NCI-H128 (cell line): ENCODE measurements around the gene SOX5.

Experiments
- DNase-seq: peaks from one replicate; lab custom pipeline; 2025; ENCODE audit not compliant: unreplicated experiment; lab: John Stamatoyannopoulos, UW

The SOX5 gene

DNA sequence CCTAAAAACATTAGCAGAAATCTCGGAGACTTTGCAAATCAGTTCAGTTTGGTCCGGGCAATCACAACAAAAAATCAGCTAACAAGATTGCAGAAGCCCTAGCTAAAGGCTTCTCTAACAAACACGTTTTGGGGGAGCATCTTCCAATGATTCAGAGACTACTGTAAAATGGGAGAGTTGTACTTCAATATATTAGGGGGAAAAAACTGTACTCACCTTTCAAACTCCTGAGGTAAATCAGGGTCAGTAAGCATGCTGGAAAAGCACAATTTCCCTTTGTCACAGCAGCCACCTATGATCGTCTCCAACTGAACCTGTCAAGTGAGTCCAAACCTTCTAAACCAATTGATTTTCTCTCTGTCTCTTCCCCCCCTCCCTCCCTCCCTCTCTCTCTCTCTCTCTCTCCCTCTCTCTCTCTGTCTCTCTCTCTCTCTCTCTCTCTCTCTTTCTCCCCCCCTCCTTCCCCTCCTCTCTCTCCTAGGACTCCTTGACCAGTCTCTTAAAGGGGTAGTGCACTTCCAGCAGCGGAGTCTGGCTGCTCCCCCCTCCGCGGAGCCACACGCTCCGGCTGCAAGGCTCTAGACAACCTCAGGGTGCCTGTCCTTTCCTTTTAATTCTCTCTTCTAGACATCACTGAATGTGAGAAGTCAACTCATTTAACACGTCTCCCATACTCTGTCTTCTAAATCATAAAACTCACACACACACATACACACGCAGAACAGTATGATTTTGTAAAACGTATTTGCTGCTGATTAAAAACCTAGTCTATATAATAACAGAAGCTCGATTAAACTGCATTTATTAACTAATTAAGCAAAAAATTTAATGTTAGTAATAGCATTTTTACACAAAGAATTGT lies at the start of gene SOX5:
TSS of gene SOX5 (minus strand) at position 323 of the 862 bp plus-strand sequence. CDS start at position 254, 69 bp downstream.
- DNase-seq: no peak

DNA sequence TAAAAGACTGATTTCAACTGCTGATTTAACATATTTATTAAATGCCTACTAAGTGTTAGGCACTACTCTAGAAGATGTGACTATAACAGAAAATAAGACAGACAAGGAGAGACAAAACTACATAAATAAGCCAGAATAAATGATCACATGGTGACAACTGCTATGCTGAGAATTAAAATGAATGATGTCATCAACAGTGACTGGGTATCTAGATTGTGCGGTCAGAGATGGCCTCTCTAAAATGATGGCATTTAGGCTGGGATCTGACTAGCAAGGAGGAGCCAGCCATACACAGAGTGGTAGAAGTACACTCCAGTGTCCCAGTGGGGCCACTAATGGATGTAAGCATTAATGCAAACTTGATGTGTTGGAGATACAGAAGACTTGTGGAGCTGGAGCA lies 37.6 kb upstream of the SOX5 start:
- DNase-seq: no peak

DNA sequence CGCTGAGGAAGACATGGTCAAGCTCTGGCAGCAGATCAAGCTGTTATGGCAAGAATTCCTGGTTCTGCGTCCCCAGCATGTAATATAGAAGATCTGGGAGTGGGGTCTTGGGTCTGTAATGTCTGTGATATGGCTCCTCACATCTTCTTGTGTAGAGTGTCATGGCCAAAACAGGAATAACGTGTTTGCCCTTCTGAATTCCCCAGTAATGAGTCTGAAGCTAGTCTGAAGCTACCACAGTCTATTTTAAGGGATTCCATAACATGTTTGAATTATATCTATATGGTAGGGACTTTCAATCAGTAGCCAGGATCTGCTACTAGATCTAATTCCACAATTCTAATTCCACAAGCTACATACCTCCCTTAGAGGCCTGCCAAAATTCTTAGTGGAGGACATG lies 31.4 kb upstream of the SOX5 start:
- DNase-seq: no peak

DNA sequence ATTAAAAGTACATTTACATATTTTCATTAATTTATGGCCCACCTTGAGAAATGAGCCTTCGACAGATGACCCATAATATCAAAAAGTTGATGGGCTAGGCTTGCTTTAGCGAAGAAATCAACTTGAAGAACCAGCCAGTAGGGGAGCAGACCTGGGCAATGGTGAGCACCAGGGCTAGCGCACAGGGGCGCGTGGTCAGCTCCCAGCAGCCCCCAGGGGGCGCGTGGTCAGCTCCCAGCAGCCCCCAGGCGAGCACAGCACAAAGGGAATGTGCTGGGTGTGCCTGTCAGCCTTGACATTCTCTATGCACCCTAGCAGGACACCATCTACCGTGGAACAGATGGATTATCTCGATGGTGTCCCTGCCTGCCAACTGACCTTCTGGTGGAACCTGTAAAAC lies 15.3 kb upstream of the SOX5 start:
- no peak for DNase-seq

DNA sequence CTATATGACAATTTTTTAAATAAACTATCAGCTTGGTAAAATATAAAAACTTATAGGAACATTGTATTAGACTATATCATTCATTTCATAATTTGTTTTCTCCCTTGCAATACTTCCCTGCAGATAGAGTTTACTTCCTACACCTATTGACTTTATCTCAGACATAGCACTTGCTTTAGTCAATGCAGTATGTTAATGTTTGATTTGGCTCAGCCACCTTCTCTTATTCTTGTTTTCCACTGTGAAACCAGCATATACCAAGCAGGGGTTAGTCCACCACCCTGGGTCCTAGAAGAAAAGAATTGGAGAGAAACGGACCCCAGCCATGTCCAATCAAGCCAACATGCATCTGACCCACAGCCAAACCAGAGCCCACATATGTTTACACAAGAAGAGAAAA lies 10.4 kb upstream of the SOX5 start:
- no peak for DNase-seq

DNA sequence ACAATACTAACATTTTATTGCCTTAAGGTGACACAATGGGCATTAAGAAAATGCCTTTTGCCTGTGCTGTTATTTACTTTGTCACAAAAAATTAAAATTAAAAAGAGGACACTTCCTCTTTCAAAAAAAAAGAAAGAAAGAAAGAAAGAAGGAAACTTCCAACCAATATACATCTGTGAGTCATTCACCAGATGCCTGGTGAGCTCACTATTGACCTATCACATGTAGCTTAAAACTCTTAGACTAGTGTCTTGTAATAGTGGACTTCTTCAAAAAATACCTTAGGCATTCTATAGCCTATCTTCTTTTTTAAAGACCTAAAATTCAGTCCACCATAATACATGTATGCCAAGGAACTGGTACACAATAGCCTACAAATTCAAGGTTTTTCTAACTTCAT lies 4.9 kb upstream of the SOX5 start:
- no peak for DNase-seq

DNA sequence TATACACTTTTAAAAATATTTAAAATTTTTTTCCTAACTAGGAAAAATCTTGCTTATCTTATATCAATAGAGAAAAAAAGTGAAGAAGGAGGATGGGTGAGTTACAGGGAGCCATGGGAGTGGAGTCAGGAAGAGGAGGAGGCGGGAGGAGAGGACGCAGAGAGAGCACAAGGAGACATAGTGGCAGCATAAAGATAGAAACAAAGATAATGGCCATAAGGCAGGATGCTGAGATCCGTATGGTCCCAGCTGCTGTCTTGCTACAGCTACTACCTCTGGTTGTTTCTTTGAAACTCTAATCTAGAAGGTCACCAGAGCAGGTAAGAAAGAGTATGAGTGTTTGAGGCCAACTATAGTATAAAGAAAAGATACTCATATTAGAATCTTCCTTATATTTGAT lies 2.6 kb upstream of the SOX5 start:
- DNase-seq: no peak

DNA sequence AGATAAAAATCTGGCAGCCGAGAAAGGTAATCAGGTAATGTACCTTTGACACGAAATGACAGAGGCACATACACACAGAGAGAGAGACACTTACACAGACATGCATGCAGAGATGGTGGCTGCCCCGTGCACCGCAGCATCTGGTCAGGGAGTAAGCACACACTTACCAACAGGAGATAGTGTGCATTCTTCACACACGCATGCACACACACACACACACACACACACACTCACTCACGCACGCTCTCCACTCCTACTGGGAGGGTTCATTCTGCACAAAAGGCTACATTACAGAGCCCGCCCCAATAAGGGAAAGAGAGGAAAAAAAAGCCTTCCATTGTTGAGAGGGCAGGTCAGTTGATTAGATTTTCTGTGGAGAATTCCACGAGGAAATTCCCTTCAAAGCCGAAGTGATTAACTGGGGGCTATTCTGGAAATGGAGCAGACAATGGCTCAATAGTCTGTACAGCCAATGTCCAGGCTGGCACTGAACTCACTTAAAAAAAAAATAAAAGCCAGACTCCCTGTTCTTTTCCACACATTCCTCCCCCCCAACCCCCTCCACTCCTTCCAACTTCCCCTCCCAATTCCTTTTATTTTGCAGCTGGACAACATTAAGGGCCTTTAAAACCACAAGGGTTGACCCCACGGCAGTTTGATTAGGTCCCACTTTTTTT lies 1.4 kb upstream of the SOX5 start:
- DNase-seq: no peak

DNA sequence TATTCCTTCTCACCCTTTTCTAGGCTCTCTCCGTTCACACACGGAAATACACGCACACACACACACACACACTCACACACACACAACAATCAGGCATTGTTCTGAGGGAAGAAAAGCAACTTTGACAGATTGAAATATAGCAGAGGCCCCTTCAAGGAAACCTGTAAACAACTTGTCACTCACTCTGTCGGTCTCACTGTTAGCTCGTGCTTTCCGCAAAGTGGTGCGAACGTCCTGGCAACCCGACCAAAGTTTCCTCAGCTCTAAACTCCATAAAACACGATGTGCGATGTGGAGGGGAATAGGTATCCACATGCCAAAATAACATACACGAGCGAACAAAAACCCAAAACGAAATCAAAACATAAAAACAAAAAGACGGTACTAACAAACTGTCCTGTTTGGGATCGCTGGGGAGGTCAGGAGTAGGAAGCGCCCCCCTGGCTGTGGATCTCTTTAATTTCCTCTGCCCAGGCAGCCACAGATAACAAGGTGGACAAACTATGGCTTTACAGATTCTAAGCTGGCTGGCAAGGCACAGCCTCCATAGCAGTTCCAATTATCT lies 822 bp upstream of the SOX5 start:
- no peak for DNase-seq

DNA sequence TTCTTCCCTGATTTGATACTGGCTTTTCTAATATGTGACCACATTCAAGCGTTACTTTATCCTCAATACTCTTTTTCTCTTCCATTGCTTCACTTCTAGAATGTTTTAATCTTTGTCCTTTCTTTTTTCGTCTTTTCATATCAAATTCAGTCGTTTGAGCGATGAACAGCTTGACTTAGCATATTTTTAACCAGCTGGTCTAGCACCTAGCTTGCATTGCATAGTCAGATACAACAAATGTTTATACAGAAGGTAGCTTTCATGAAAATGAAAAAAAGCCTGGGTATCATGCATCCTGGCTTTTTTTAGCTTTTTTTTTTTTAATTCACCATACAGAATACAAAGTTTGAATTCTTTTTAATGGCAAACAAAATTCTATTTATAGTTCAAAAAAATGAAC lies 1.2 kb downstream of the SOX5 start:
- no peak for DNase-seq

DNA sequence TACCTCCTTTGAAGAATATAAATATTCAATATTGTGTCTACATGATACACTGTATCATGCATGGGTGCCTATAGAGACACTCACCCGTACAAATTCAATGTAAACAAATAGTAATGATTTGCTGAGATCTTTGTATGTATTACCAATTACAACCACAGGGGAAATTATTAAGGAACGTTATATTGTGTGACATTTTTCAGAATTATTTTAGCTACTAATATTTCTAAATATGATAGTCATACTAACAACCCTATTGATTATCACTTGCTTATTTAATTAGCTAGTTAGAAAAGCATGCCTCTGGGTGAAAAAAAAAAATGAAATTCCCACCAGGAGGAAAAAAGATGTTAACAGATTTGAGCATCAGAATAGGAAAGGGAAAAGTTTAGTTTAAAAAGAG lies 2.1 kb downstream of the SOX5 start:
- DNase-seq: no peak

DNA sequence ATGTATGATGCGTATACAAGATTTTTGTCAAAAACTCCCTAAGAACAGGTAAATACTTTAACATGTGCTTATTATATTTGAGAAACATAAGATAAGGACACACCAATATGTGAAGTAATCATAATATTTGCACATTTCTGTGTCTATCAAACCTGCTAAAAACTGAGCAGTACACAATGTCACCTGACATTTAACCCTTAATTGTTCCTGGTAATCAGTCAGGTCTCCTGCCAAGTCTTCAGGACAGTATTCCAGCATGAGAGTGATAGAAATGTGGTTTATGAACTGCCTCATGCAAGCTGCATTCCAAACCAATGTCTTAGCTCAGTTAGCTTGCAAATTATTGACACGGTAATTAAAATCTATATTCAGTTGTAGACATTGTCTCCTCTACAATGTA lies 4.2 kb downstream of the SOX5 start:
- DNase-seq: no peak

DNA sequence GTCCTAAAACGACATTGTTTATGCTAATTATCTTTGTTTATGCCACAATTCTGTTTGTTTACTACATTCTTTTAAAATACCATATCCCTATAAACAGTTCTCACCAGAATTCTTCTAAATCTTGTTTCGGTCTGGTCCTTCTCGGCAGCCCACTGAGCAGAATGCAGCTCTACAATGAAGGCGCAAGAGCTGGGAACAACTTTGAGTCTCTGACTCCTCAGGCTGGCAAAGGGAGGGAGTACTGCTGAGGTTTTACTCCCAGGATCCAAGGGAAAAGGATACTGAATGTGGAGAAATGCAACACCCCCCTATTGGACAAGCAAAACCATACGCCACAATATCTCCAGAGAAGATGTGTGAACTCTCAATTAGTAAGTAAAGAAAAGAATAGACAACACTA lies 5.4 kb downstream of the SOX5 start:
- DNase-seq: no peak

DNA sequence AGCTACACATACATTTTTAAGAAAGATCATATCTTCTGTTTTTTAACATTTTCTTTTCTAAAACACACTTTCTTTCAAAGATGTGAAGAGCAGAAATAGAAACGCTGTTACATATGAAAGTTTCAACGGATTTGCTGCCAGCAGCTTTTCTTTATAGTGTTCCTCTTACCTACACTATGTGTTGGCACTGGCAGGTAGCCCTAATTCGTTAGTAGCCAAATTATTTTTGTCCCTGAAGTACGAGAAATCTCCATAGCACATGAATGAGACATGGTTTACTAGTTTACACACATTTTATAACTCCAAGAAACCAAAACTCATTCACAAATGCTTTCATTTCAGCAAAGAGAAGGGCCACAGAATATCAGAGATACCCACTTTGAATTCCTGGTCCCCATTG lies 6.6 kb downstream of the SOX5 start:
- DNase-seq: no peak

DNA sequence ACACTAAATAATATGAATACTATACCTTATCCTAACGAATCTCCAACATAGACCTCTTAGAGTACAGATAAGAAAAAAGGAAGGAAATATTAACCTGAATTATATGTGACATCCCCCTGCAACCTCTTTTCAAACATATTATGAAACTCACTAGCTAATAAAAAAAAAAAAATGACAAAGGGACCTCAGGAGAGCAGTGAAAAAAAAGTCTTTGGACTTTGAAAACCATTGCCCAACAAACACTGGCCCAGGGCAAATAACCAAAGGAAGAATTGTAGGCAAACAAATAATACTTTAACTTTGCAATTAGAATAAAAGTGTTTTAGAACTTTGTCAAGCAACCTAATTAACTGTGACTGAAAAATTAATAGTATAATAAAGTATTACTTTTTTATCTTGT lies 7.7 kb downstream of the SOX5 start:
- DNase-seq: no peak

DNA sequence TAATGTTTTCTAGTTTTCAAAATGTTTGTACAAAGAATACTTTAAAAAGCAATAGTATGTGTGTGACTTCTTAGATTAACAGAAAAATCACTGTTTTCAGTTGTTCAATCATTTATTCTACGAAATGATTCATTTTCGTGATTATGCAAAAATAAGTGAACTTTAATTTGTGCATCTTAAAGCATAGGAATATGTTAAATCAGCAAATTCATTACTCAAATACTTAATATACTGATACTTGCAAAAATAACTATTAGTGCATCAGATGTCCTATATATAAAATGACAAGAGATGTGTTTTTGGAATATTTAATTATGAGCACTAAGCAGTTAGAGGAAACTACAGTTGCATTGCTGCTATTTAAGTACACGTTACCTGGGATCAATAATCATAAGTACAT lies 11.0 kb downstream of the SOX5 start:
- no peak for DNase-seq

DNA sequence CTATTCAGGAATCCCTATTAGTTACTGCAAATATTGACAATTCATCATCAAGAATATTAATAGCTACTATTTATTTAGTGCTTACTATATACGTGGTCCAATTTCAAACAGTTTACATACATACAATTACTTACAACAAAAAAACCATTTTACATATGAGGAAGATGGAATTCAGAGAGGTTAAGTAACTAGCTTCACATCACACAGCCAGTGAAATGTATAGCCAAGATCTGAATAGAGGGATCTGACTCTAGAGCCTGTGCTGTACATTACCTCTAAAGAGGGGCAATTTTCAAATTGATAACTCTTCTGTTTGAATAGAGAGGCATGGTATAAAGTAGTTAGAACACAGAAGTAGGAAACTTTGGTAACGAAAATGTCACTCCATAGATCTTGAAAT lies 18.3 kb downstream of the SOX5 start:
- DNase-seq: no peak

DNA sequence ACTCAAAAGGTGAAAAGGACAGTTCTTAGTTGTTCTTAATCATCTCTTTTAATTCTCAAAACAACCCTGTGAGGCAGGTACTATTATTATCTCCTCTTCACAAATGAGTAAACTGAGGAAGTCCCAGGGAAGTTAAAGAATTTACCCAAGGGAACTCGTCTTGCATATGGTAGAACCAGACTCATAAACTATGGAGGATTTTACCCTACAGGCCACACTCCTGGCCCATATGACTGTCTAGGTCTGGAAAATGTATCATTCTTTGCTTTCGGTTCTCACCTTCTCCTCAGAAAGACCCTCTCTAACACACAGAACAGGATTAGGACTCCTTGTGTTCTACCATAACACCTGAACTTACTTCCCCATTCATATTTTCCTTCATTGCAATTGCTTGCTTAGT lies 18.9 kb downstream of the SOX5 start:
- no peak for DNase-seq

DNA sequence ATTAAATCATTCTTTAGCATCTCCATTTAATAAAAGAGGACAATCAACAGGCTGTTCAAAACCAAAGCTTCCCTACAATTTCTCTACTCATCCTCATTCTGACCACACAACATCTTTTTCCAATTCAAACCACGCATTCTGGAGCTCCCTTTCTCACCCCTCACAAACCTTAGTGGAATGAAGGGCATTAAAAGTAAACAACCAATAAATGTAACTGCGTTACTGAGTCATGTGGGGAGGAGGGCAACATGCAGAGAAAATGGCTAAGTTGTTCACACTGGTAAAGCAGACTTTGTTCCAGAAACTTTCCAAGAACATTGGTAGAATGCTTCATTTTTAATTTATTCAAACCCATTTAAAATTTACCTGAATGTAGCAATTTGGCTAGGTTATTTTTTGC lies 19.6 kb downstream of the SOX5 start:
- DNase-seq: no peak

DNA sequence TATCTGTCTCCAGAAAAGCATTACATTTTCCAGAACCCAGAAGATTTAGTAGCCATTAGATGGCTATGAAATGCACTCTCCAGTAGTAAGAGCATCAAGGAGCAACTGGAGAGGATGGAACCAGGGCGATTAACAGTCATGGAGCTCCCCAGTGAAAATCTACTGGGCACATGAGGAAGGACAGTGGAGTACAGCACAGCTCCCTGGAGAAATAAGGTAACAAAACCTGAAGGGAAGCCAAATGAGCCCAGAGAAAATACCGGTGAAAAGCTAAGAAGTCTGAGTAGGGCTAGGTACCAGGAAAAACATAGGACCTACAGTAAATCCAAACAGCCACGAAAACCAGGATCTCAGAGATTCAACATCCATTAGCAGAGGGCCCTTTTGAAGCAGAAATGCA lies 21.6 kb downstream of the SOX5 start:
- no peak for DNase-seq

DNA sequence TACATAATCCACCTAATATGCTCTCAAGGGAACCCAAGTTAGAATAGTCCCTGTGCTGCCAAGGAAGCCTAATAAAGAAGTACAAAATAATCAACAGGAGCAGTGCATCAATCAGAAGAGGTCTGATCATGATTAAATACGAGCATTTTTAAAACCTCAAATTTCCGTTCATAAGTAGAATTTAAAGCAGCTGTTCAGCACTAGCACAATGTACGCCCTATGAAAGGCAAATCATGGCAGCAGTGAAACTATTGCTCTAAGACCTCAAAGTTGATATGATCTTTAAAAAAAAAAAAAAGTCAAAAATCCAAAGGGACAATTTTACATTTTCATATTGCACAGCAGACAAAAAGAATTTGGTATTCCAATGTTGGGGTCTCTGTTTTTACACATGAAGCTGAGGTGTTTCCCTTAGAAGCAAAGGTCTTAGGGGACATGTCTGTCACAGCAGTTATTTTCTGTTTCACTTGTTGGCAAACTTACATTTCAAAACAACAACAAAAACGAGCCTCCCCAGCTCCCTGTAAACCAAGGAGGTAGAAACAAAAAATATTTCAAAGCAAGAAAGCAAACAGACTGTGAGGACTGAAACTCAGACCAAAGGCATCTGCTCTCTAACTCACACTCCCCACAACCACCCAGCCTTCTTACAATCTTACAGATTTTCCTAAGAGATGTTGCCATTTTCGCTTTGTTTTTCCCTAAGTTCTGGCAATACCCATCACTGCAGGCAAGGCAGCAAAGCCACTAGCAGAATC lies 28.2 kb downstream of the SOX5 start:
- no peak for DNase-seq

DNA sequence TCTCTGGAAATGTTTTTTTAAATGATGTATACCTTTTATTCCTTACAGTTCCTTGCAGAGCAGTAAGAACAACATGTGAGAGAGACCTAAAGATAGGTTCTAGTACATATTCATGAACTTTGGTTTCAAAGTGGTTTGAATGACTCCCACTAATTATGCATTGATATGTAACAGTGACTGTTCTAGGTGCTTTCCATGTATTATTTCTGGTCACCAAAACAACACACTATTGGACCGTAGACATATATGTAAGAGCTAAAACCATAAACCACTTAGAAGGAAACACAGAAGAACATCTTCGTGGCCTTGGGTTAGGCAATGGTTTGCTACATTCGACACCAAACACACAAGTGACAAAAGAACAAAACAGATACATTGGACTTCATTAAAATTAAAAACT lies 37.9 kb downstream of the SOX5 start:
- no peak for DNase-seq
